Measurements from ENCODE around the gene PRKG1. TPM values are rescaled to one million over a fixed set of nuclear protein-coding genes. Genes with fewer than 3 reads are reported as not detected.

PRKG1 gene
- total and polyA plus RNA-seq, 2 donors (not counting 1 experiment from before 2014, with no cell fraction given), result not detected

- POLR2A ChIA-PET, result no interaction called here
- Histone ChIP-seq H4K20me1 (ENCODE audit: control insufficient read depth, insufficient read depth, low read length, poor library complexity, severe bottlenecking) (no peaks in the 10 kb centered on the region), H2AFZ (ENCODE audit: insufficient read depth, low read depth, low read length, poor library complexity, severe bottlenecking) (no peak overlapping the region), H3K4me1 (ENCODE audit: control insufficient read depth in 2 of 2, insufficient read depth in 2 of 2, low read length in 2 of 2) (no peaks in the 10 kb centered on the region), H3K79me2 (ENCODE audit: control insufficient read depth, insufficient read depth, low read length) (no peaks in the 10 kb centered on the region), H3K9ac (ENCODE audit: low read length) (no peak overlapping the region), H3K4me3 (ENCODE audit: control extremely low read depth in 1 of 5, extremely low read depth in 1 of 5, insufficient read depth in 1 of 5, low read depth in 2 of 5, low read length in 4 of 5) (no peak overlapping the region), H3K4me2 (replicated peaks; ENCODE audit: low read depth, low read length, poor library complexity, severe bottlenecking) (no peak overlapping the region), H3K36me3 (replicated peaks in 1 of 2; ENCODE audit: control extremely low read depth in 1 of 2, control insufficient read depth in 1 of 2, extremely low read depth in 1 of 2, insufficient read depth in 2 of 2, low read length in 1 of 2) (no peaks in the 10 kb centered on the region), H3K27me3 (replicated peaks in 1 of 4; ENCODE audit: control extremely low read depth in 1 of 4, control insufficient read depth in 3 of 4, insufficient read depth in 4 of 4, low read length in 3 of 4) (no peaks in the 10 kb centered on the region), H3K27ac (ENCODE audit: low read length in 2 of 2) (no peak overlapping the region), H3K9me3 (ENCODE audit: control extremely low read depth in 1 of 3, control insufficient read depth in 2 of 3, insufficient read depth in 1 of 3, low read length in 2 of 3) (peaks cover 0 to 8% (median 0%) of the 10 kb centered on the region in 3 donors)
- TF ChIP-seq EZH2 (IDR thresholded peaks at IDR 0.05; ENCODE audit: borderline replicate concordance, insufficient read depth, low read depth, low read length, poor library complexity, severe bottlenecking) (no peak), CTCF (IDR thresholded peaks at IDR 0.05) (no peak)
- Mint-ChIP-seq H3K27ac (no peak overlapping the region), H3K27me3 (no peaks in the 10 kb centered on the region), H3K4me3 (no peak overlapping the region), H3K4me1 (no peaks in the 10 kb centered on the region), H3K9me3 (ENCODE audit: insufficient read depth) (peaks cover 4% of the 10 kb centered on the region)
- DNase-seq (no peak), ATAC-seq (ENCODE audit: low read depth) (no peak)
- CTCF ChIA-PET, result no interaction called here
- intact Hi-C loops (cut with micrococcal nuclease), result no loop called here
These were observed 1111.0 kb downstream of the PRKG1 start for GRCh38 chr10:52185256-52185655.

- CTCF ChIA-PET, result no interaction called here
These were observed 1113.4 kb downstream of the PRKG1 start for GRCh38 chr10:52187521-52188258.

More at GRCh38 chr10:52187521-52188258, 1113.4 kb downstream of the PRKG1 start:
- Histone ChIP-seq H3K9ac (ENCODE audit: low read length) (no peak overlapping the region), H4K20me1 (ENCODE audit: control insufficient read depth, insufficient read depth, low read length, poor library complexity, severe bottlenecking) (no peaks in the 10 kb centered on the region), H3K27me3 (replicated peaks in 1 of 4; ENCODE audit: control extremely low read depth in 1 of 4, control insufficient read depth in 3 of 4, insufficient read depth in 4 of 4, low read length in 3 of 4) (no peaks in the 10 kb centered on the region), H3K4me3 (ENCODE audit: control extremely low read depth in 1 of 5, extremely low read depth in 1 of 5, insufficient read depth in 1 of 5, low read depth in 2 of 5, low read length in 4 of 5) (no peak overlapping the region), H2AFZ (ENCODE audit: insufficient read depth, low read depth, low read length, poor library complexity, severe bottlenecking) (no peak overlapping the region), H3K36me3 (replicated peaks in 1 of 2; ENCODE audit: control extremely low read depth in 1 of 2, control insufficient read depth in 1 of 2, extremely low read depth in 1 of 2, insufficient read depth in 2 of 2, low read length in 1 of 2) (no peaks in the 10 kb centered on the region), H3K4me1 (ENCODE audit: control insufficient read depth in 2 of 2, insufficient read depth in 2 of 2, low read length in 2 of 2) (no peaks in the 10 kb centered on the region), H3K27ac (ENCODE audit: low read length in 2 of 2) (no peak overlapping the region), H3K4me2 (replicated peaks; ENCODE audit: low read depth, low read length, poor library complexity, severe bottlenecking) (no peak overlapping the region), H3K9me3 (ENCODE audit: control extremely low read depth in 1 of 3, control insufficient read depth in 2 of 3, insufficient read depth in 1 of 3, low read length in 2 of 3) (peaks cover 0 to 5% (median 0%) of the 10 kb centered on the region in 3 donors), H3K79me2 (ENCODE audit: control insufficient read depth, insufficient read depth, low read length) (no peaks in the 10 kb centered on the region)
- POLR2A ChIA-PET, result no interaction called here
- intact Hi-C loops (cut with micrococcal nuclease), result no loop called here
- no peaks in the 10 kb centered on the region for H3K27me3 Mint-ChIP-seq
- TF ChIP-seq CTCF (IDR thresholded peaks at IDR 0.05) (no peak), EZH2 (IDR thresholded peaks at IDR 0.05; ENCODE audit: borderline replicate concordance, insufficient read depth, low read depth, low read length, poor library complexity, severe bottlenecking) (no peak)
- H3K4me1 Mint-ChIP-seq, result no peaks in the 10 kb centered on the region
- no peak overlapping the region for H3K4me3 Mint-ChIP-seq
- H3K9me3 Mint-ChIP-seq (ENCODE audit: insufficient read depth), result no peaks in the 10 kb centered on the region
- no peak for ATAC-seq (ENCODE audit: low read depth)
- 86% methylated on average over 1 of the region's 3 CpGs for WGBS (ENCODE audit: insufficient coverage)
- no peak overlapping the region for H3K27ac Mint-ChIP-seq
- no peak for DNase-seq

Data from B cell (primary cell).